Neutrophil (primary cell): Measurements from ENCODE around the gene FSD1.

Experiments
- H3K27ac ChIP-seq: fragments of 200-600 bp; sonication (generic); 2 replicates; pipeline ENCODE4 v1.5.1; 2016; ENCODE audit warnings: mild to moderate bottlenecking, moderate library complexity
- H3K27me3 ChIP-seq: fragments of 200-600 bp; sonication (generic); 2 replicates; pipeline ENCODE4 v1.6.0; 2016; ENCODE audit warnings: mild to moderate bottlenecking
- H3K36me3 ChIP-seq: fragments of 200-600 bp; sonication (generic); 2 replicates; pipeline ENCODE4 v1.5.1; 2017
- H3K4me1 ChIP-seq, 2 experiments: fragments of 200-600 bp in 1 of 2; sonication (generic) in 1 of 2; 1 replicate in 1 of 2; 2 replicates in 1 of 2; pipeline versions ENCODE4 v1.5.1 to v1.6.1; 2013 to 2016; ENCODE audit warnings: low read depth in 1 of 2, low read length in 1 of 2, mild to moderate bottlenecking in 1 of 2, moderate library complexity in 1 of 2; ENCODE audit not compliant: control insufficient read depth in 1 of 2, insufficient read depth in 1 of 2
- H3K4me3 ChIP-seq, 2 experiments: fragments of 200-600 bp in 1 of 2; sonication (generic) in 1 of 2; 1 replicate in 1 of 2; 2 replicates in 1 of 2; pipeline ENCODE4 v1.5.1; 2013 to 2016; ENCODE audit warnings: low read depth in 1 of 2, low read length in 1 of 2, mild to moderate bottlenecking in 1 of 2, moderate library complexity in 1 of 2
- H3K9me3 ChIP-seq: fragments of 200-600 bp; sonication (generic); 2 replicates; pipeline ENCODE4 v1.5.1; 2016
- CTCF ChIP-seq: fragments of 200-600 bp; sonication (generic); IDR thresholded peaks from 2 replicates; pipeline ENCODE4 v1.5.1; 2016; ENCODE audit warnings: antibody characterized with exemption

Gene FSD1

GRCh38 chr19:4369888-4370260 lies 65.5 kb downstream of the FSD1 start:
- peaks cover 31% of the 10 kb centered on the region for H3K36me3 ChIP-seq
- peak overlapping the region; percentile 82 for H3K27ac ChIP-seq

GRCh38 chr19:4370418-4371041 lies 66.1 kb downstream of the FSD1 start:
- Histone ChIP-seq H3K36me3 (peaks cover 25% of the 10 kb centered on the region), H3K4me1 (peaks cover 55 to 63% of the 10 kb centered on the region in 2 experiments), H3K27me3 (no peaks in the 10 kb centered on the region), H3K9me3 (no peaks in the 10 kb centered on the region), H3K4me3 (peak overlapping the region in 1 of 2 experiments; percentile 36), H3K27ac (peak overlapping the region; percentile 82)
- TF ChIP-seq CTCF, result no peak

More at GRCh38 chr19:4369888-4370260, 65.5 kb downstream of the FSD1 start:
- Histone ChIP-seq H3K9me3 (no peaks in the 10 kb centered on the region), H3K4me3 (peak overlapping the region; percentile 36 to 38), H3K27me3 (no peaks in the 10 kb centered on the region), H3K4me1 (peaks cover 49 to 57% of the 10 kb centered on the region in 2 experiments)
- TF ChIP-seq CTCF, result no peak

- Histone ChIP-seq H3K9me3 (no peaks in the 10 kb centered on the region), H3K36me3 (peaks cover 15% of the 10 kb centered on the region), H3K27ac (no peak overlapping the region), H3K4me3 (no peak overlapping the region), H3K27me3 (no peaks in the 10 kb centered on the region), H3K4me1 (peaks cover 65 to 73% of the 10 kb centered on the region in 2 experiments)
- no peak for TF ChIP-seq CTCF
Measured at GRCh38 chr19:4371247-4372164, 67.1 kb downstream of the FSD1 start.

GRCh38 chr19:4372165-4373012 lies 68.0 kb downstream of the FSD1 start:
- TF ChIP-seq CTCF, result no peak
- Histone ChIP-seq H3K27ac (no peak overlapping the region), H3K36me3 (peaks cover 8% of the 10 kb centered on the region), H3K27me3 (no peaks in the 10 kb centered on the region), H3K9me3 (no peaks in the 10 kb centered on the region), H3K4me1 (peaks cover 74 to 81% of the 10 kb centered on the region in 2 experiments), H3K4me3 (no peak overlapping the region)

- Histone ChIP-seq H3K27ac (peak overlapping the region; percentile 88), H3K9me3 (no peaks in the 10 kb centered on the region), H3K27me3 (no peaks in the 10 kb centered on the region), H3K4me3 (no peak overlapping the region), H3K36me3 (peaks cover 8% of the 10 kb centered on the region), H3K4me1 (peaks cover 78 to 81% of the 10 kb centered on the region in 2 experiments)
- TF ChIP-seq CTCF, result no peak
Measured at GRCh38 chr19:4373013-4373367, 68.6 kb downstream of the FSD1 start.
